Mucosa of stomach (tissue), 1 donor: Measurements from ENCODE around the gene ALDOC.
A peak's percentile ranks its signal among the peaks of the same experiment; 100 is the strongest.
"Not testable (repeated sequence)": the region's sequence is repeated elsewhere in the genome, so short reads cannot be mapped to it uniquely, and the experiment has no call there.

Experiments
- H3K27me3 ChIP-seq: one replicate; pipeline ENCODE4 v1.7.0; 2013; ENCODE audit warnings: mild to moderate bottlenecking, low read length; ENCODE audit not compliant: control insufficient read depth, insufficient read depth
- H3K36me3 ChIP-seq: one replicate; pipeline ENCODE4 v1.7.0; 2013; ENCODE audit warnings: low read length; ENCODE audit not compliant: control insufficient read depth, insufficient read depth
- H3K4me1 ChIP-seq: one replicate; pipeline ENCODE4 v1.7.0; 2013; ENCODE audit warnings: mild to moderate bottlenecking, low read length; ENCODE audit not compliant: control insufficient read depth, insufficient read depth
- H3K4me3 ChIP-seq: one replicate; pipeline ENCODE4 v1.7.0; 2013; ENCODE audit warnings: low read length
- H3K9ac ChIP-seq: one replicate; pipeline ENCODE4 v1.7.0; 2013; ENCODE audit warnings: mild to moderate bottlenecking, low read length, moderate library complexity
- H3K9me3 ChIP-seq: one replicate; pipeline ENCODE4 v1.7.0; 2013; ENCODE audit warnings: mild to moderate bottlenecking, low read length, moderate library complexity; ENCODE audit not compliant: control insufficient read depth
- donor health status: Pancreatic carcinoma.

The ALDOC gene

DNA sequence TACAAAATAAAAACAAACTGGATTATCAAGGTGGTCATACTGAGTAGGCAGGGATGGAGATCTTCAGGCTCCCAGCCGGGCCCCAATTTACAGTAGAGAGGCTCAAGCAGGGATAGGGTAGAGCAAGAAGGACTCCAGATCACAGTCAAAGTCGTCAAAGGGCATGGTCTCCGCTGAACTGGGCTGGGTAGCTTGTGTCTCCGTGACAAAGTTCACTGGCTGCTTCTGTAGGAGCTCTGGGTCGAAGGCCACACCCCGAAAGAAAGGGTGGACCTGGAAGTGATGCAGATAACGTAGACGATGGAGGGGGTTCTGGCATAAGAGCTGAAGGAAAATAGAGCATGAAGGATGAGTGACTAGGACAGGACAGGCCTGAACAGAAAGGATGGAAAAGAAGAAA is 33.7 kb upstream of the ALDOC start:
- peaks cover 33% of the 10 kb centered on the region for H3K4me1 ChIP-seq
- no peak overlapping the region for H3K9ac ChIP-seq
- H3K4me3 ChIP-seq: no peak overlapping the region
- no peaks in the 10 kb centered on the region for H3K9me3 ChIP-seq
- no peaks in the 10 kb centered on the region for H3K27me3 ChIP-seq
- peaks cover under 1% of the 10 kb centered on the region for H3K36me3 ChIP-seq

DNA sequence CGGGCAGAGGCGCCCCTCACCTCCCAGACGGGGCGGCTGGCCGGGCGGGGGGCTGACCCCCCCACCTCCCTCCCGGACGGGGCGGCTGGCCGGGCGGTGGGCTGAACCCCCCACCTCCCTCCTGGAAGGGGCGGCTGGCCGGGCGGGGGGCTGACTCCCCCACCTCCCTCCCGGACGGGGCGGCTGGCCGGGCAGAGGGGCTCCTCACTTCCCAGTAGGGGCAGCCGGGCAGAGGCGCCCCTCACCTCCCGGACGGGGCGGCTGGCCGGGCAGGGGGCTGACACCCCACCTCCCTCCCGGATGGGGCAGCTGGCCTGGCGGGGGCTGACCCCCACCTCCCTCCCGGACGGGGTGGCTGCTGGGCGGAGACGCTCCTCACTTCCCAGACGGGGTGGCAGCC is 27.3 kb upstream of the ALDOC start:
- not testable (repeated sequence) for H3K27me3 ChIP-seq, H3K36me3 ChIP-seq, H3K4me1 ChIP-seq, H3K9ac ChIP-seq, H3K4me3 ChIP-seq, H3K9me3 ChIP-seq

DNA sequence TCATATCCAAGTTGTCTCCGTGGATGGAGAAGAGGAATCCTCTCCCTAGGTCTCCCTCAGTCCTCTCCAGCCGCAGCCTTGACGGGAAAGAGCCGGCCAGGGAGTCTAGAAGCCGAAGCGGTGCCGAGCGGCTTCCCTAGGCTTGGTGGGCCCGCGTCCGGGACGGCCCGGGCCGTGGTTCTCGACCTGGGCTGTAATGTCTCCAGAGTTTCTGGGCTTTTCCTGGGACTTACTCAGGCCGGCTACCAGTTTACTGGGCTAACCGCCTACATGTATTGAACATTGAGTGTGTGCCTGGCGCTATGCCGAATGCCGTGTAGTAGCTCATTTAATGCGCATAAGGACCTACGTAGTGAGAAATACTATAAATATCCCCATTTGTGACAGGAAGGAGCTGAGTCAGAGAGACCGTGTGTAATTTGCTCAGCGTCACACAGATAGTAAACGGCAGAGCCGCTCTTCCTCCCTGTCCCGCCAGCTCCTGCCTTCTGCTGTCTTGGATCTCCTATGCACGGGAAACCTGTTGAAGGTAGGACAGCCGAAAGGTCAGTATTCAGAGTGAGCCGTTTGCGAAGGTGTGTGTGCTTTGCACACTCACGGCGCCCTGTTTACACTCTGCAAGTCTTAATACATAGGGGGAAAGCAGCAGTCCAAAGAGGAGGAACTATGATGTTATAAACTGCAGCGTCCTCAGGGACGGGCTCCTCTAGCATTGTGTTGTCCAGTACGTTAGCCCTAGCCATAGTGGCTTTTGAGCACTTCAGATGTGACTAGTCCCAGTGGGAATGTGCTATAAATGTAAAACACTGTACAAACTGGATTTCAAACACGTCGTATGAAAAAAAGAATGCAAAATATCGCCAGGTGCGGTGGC is 22.9 kb upstream of the ALDOC start:
- H3K4me3 ChIP-seq: peak overlapping the region; percentile 78
- H3K9ac ChIP-seq: peak overlapping the region; percentile 74
- H3K4me1 ChIP-seq: peaks cover 11% of the 10 kb centered on the region
- H3K9me3 ChIP-seq: no peaks in the 10 kb centered on the region
- H3K27me3 ChIP-seq: no peaks in the 10 kb centered on the region
- H3K36me3 ChIP-seq: no peaks in the 10 kb centered on the region

GRCh38 chr17:28598799-28599310 is 22.2 kb upstream of the ALDOC start, which contains the start of gene SPAG5:
SPAG5 (minus strand) TSS chr17:28599025; CDS start chr17:28598946, 79 bp downstream.
- Histone ChIP-seq H3K4me3 (peak within 1 kb of the TSS; percentile 78), H3K36me3 (no peaks in the 10 kb centered on the region), H3K9ac (peak within 1 kb of the TSS; percentile 74), H3K27me3 (no peaks in the 10 kb centered on the region), H3K4me1 (peaks cover 11% of the 10 kb centered on the region), H3K9me3 (no peaks in the 10 kb centered on the region)

- H3K9me3 ChIP-seq: no peaks in the 10 kb centered on the region
- H3K36me3 ChIP-seq: no peaks in the 10 kb centered on the region
- H3K4me1 ChIP-seq: peaks cover 11% of the 10 kb centered on the region
- no peaks in the 10 kb centered on the region for H3K27me3 ChIP-seq
- H3K4me3 ChIP-seq: peak overlapping the region; percentile 78
- H3K9ac ChIP-seq: peak overlapping the region; percentile 74
These were observed 21.7 kb upstream of the ALDOC start for GRCh38 chr17:28598389-28598788.

DNA sequence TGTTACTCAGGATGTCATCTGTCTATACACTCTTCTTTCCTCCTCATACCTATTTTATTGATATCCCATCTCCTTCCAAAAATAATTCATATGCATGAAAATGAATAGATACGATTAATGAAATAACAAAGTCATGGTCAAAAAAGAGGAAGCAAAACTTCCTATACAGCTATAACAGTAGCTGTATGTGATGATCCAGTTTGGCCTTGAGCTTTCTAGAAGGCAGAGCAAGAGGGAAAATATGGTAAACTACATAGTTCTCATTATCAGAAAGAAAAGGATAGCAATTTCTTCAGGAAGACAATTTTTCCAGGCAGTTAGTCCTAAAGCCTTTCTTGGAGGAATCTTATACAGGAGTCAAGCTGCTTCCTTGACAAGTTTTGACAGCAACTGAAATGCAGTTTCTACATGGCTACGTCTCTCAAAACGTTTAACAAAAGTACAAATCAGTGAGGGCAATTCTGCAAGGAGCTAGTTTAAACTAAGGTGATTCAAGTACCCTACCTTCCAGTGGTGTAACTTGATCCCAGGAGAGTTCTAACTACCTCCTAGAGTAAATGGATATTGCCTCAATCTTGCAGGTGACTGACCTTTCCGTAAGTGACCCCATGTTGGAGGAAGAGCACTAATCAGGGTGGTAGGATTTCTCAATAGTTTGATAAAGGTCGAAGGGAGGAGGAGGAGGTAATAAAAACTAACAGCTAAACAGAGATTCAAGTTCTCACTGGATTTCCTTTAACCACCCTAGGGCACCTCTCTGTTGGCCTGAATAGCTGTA is 21.1 kb upstream of the ALDOC start:
- Histone ChIP-seq H3K36me3 (no peaks in the 10 kb centered on the region), H3K4me3 (peak overlapping the region; percentile 78), H3K9me3 (no peaks in the 10 kb centered on the region), H3K9ac (peak overlapping the region; percentile 74), H3K4me1 (peaks cover 11% of the 10 kb centered on the region), H3K27me3 (no peaks in the 10 kb centered on the region)

DNA sequence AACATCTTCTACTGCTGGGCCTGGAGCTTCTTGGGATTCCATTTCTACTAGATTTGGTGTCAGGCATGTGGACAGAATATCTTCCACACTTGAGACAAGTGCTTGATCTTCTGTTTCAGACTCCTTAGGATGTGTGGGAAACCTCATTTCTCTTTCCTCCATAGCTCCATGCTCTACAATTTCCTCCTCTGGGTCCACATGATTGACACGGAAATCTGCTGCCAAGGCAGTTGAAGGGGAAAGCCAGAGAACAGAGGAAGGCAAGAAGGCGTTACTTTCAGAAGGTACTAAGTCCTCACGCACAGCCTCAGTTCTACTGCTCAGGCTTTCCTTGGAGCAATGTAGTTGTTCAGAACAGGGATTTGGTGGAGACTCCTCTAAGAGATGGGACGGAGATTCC is 15.6 kb upstream of the ALDOC start:
- Histone ChIP-seq H3K27me3 (no peaks in the 10 kb centered on the region), H3K4me1 (no peaks in the 10 kb centered on the region), H3K4me3 (no peak overlapping the region), H3K36me3 (peaks cover 3% of the 10 kb centered on the region), H3K9ac (no peak overlapping the region), H3K9me3 (no peaks in the 10 kb centered on the region)

GRCh38 chr17:28585851-28586250 is 9.2 kb upstream of the ALDOC start:
- Histone ChIP-seq H3K27me3 (no peaks in the 10 kb centered on the region), H3K4me3 (no peak overlapping the region), H3K36me3 (no peaks in the 10 kb centered on the region)

GRCh38 chr17:28584434-28584833 is 7.7 kb upstream of the ALDOC start:
- Histone ChIP-seq H3K9ac (no peak overlapping the region), H3K4me1 (no peaks in the 10 kb centered on the region), H3K9me3 (no peaks in the 10 kb centered on the region), H3K4me3 (no peak overlapping the region), H3K36me3 (no peaks in the 10 kb centered on the region), H3K27me3 (no peaks in the 10 kb centered on the region)

More at GRCh38 chr17:28585851-28586250, 9.2 kb upstream of the ALDOC start:
- Histone ChIP-seq H3K4me1 (no peaks in the 10 kb centered on the region), H3K9ac (no peak overlapping the region), H3K9me3 (no peaks in the 10 kb centered on the region)

GRCh38 chr17:28582513-28582912 is 5.8 kb upstream of the ALDOC start:
- H3K9ac ChIP-seq: no peak overlapping the region
- H3K4me1 ChIP-seq: no peaks in the 10 kb centered on the region
- H3K4me3 ChIP-seq: no peak overlapping the region
- H3K27me3 ChIP-seq: no peaks in the 10 kb centered on the region
- H3K36me3 ChIP-seq: no peaks in the 10 kb centered on the region
- no peaks in the 10 kb centered on the region for H3K9me3 ChIP-seq

GRCh38 chr17:28580959-28581358 is 4.3 kb upstream of the ALDOC start:
- Histone ChIP-seq H3K4me3 (no peak overlapping the region), H3K36me3 (no peaks in the 10 kb centered on the region), H3K9me3 (no peaks in the 10 kb centered on the region), H3K4me1 (peaks cover 6% of the 10 kb centered on the region), H3K27me3 (no peaks in the 10 kb centered on the region), H3K9ac (no peak overlapping the region)

- no peak overlapping the region for H3K4me3 ChIP-seq
- H3K9me3 ChIP-seq: no peaks in the 10 kb centered on the region
- H3K27me3 ChIP-seq: no peaks in the 10 kb centered on the region
- no peak overlapping the region for H3K9ac ChIP-seq
- H3K36me3 ChIP-seq: no peaks in the 10 kb centered on the region
- peaks cover 6% of the 10 kb centered on the region for H3K4me1 ChIP-seq
These were observed 2.8 kb upstream of the ALDOC start for GRCh38 chr17:28579526-28579925.
